ENCODE data around the gene GP1BA. TPM values are rescaled to one million over a fixed set of nuclear protein-coding genes. Genes with fewer than 3 reads are reported as not detected.

Gene GP1BA
- total and polyA plus RNA-seq, 2 of the 8 experiments (the other 6 are each of a cell fraction or from before 2014, with no cell fraction given): not detected

DNA sequence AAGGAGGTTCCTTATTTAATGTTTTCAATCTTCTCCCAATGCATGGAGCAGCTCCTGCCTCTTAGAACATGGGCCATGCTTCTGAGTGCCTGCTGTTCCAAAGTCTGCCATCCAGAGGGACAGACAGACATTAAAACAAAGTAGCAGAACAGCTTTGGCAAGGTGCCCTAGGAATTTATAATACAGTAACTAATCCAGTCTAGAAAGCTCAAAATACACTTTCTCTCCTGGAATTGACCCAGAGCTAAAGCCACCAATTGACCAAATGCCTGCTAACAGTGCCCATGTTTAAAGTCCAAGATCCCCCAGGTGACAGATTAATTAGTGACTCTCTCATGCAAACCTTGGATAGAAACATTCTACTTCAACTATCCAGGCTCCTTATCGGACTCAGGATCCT lies 18.1 kb upstream of the GP1BA start:
- Histone ChIP-seq H2AFZ (ENCODE audit: low read length) (no peak overlapping the region), H2BK5ac (ENCODE audit: low read depth, low read length) (no peak overlapping the region), H2BK15ac (ENCODE audit: low read length) (no peak overlapping the region), H3K79me1 (ENCODE audit: low read depth, low read length) (no peaks in the 10 kb centered on the region), H3K56ac (replicated peaks; ENCODE audit: insufficient read length, low read depth, low read length) (no peak overlapping the region), H3K9me3 (ENCODE audit: insufficient read depth in 2 of 2, low read depth in 1 of 2, low read length in 1 of 2) (no peaks in the 10 kb centered on the region), H4K5ac (ENCODE audit: insufficient read length, low read depth, low read length) (no peak overlapping the region), H3K27ac (ENCODE audit: low read depth, low read length) (no peak overlapping the region), H2AK5ac (ENCODE audit: low read depth, low read length) (no peak overlapping the region), H2BK12ac (ENCODE audit: low read depth, low read length) (no peak overlapping the region), H3K79me2 (ENCODE audit: control insufficient read depth in 1 of 2, insufficient read depth in 2 of 2, low read length in 2 of 2) (no peaks in the 10 kb centered on the region), H3K4me1 (replicated peaks in 1 of 4; ENCODE audit: control insufficient read depth in 3 of 4, insufficient read depth in 4 of 4, low read length in 3 of 4) (peaks cover 0 to under 1% (median 0%) of the 10 kb centered on the region in 4 experiments; a peak in 3 of 7 replicates), H3K36me3 (ENCODE audit: control insufficient read depth in 2 of 4, insufficient read depth in 4 of 4, low read length in 3 of 4) (no peaks in the 10 kb centered on the region), H3K9ac (replicated peaks in 1 of 4; ENCODE audit: extremely low read depth in 1 of 4, low read depth in 3 of 4, low read length in 3 of 4) (no peak overlapping the region), H4K91ac (replicated peaks; ENCODE audit: insufficient read length, low read length) (no peak overlapping the region), H3K23me2 (ENCODE audit: low read depth, low read length) (no peaks in the 10 kb centered on the region), H4K8ac (ENCODE audit: extremely low read depth, insufficient read depth, low read length) (no peak overlapping the region), H3K14ac (ENCODE audit: insufficient read length) (no peak overlapping the region), H2BK120ac (replicated peaks; ENCODE audit: low read depth, low read length) (no peak overlapping the region), H3K4ac (replicated peaks; ENCODE audit: insufficient read length, low read depth, low read length) (no peak overlapping the region), H3K4me3 (ENCODE audit: extremely low read depth in 1 of 4, insufficient read depth in 2 of 4, low read depth in 3 of 4, low read length in 4 of 4) (no peak overlapping the region), H3K18ac (ENCODE audit: extremely low read depth, low read length) (no peak overlapping the region), H3K23ac (ENCODE audit: insufficient read length) (no peak overlapping the region), H3K27me3 (replicated peaks in 1 of 4; ENCODE audit: control insufficient read depth in 3 of 4, extremely low read depth in 1 of 4, insufficient read depth in 3 of 4, low read length in 3 of 4) (no peaks in the 10 kb centered on the region), H2BK20ac (ENCODE audit: low read length) (no peak overlapping the region), H3K4me2 (ENCODE audit: insufficient read depth in 1 of 2, low read depth in 2 of 2, low read length in 2 of 2) (no peak overlapping the region), H4K20me1 (replicated peaks in 1 of 2; ENCODE audit: control insufficient read depth in 1 of 2, insufficient read depth in 2 of 2, low read length in 2 of 2) (no peaks in the 10 kb centered on the region)
- CTCF ChIA-PET (ENCODE audit: partially characterized antibody): interaction anchor here (2.2 kb wide), 1 partner anchor 10 kb away, joined by 6 read pairs; no protein-coding TSS in a partner anchor
- no peak for FAIRE-seq
- DNase-seq (ENCODE audit: low read depth in 1 of 2, low spot score in 2 of 2): no peak
- WGBS, 2 experiments (ENCODE audit: extremely low coverage in 1 of 2, insufficient coverage in 1 of 2, insufficient read length in 1 of 2, insufficient replicate concordance in 2 of 2, low coverage in 1 of 2, low lambda C conversion rate in 2 of 2, missing lambda C conversion rate in 1 of 2): 88% methylated on average over 1 of the region's 1 CpG; no CpG with 5 or more reads in 1 of the 2 experiments
- POLR2A ChIA-PET (ENCODE audit: partially characterized antibody): interaction anchor here (1.0 to 5.1 kb wide), 4 partner anchors 9 to 26 kb away, joined by 3 to 55 read pairs (median 10); partner anchors contain the start of genes RNF167 and SLC25A11
- TF ChIP-seq NRF1 (IDR thresholded peaks at IDR 0.05; ENCODE audit: low read depth, low read length) (no peak), KDM5A (IDR thresholded peaks at IDR 0.05; ENCODE audit: low read length) (no peak), HDAC6 (IDR thresholded peaks at IDR 0.05; ENCODE audit: low read depth, low read length) (no peak), SP2 (IDR thresholded peaks at IDR 0.05; ENCODE audit: low read length) (no peak), SAP30 (IDR thresholded peaks at IDR 0.05; ENCODE audit: insufficient read depth, insufficient replicate concordance, low read length) (no peak), POU5F1 (IDR thresholded peaks at IDR 0.05; ENCODE audit: low read depth, low read length) (no peak)
